Neural progenitor cell (in vitro differentiated cells): ENCODE measurements around the gene ABCC1. TPM values are rescaled to one million over a fixed set of nuclear protein-coding genes. Genes with fewer than 3 reads are reported as not detected.

Source experiments
- DNase-seq: peaks from one replicate; pipeline ENCODE4 v3.0.0-alpha.2; 2016; ENCODE audit warnings: low spot score
- H2AFZ ChIP-seq: fragments of 200-600 bp; sonication (generic); replicated peaks from 2 replicates; pipeline ENCODE4 v1.6.1; 2016; ENCODE audit warnings: antibody characterized with exemption
- H3F3A ChIP-seq: fragments of 200-600 bp; sonication (generic); 2 replicates; pipeline ENCODE4 v1.6.1; 2016; ENCODE audit warnings: antibody characterized with exemption, low read depth
- H3K27ac ChIP-seq: fragments of 200-600 bp; sonication (generic); 2 replicates; pipeline ENCODE4 v1.5.1; 2016; ENCODE audit warnings: mild to moderate bottlenecking
- H3K27me3 ChIP-seq: fragments of 200-600 bp; sonication (generic); 2 replicates; pipeline ENCODE4 v1.6.1; 2016; ENCODE audit warnings: mild to moderate bottlenecking, moderate library complexity
- H3K36me3 ChIP-seq: fragments of 200-600 bp; sonication (generic); 2 replicates; pipeline ENCODE4 v1.5.1; 2016
- H3K4me1 ChIP-seq: fragments of 200-600 bp; sonication (generic); 2 replicates; pipeline ENCODE4 v1.6.1; 2016; ENCODE audit warnings: mixed run types
- H3K4me2 ChIP-seq: fragments of 200-600 bp; sonication (generic); 2 replicates; pipeline ENCODE4 v1.6.1; 2016
- H3K4me3 ChIP-seq: fragments of 200-600 bp; sonication (generic); 2 replicates; pipeline ENCODE4 v1.5.1; 2016
- H3K79me2 ChIP-seq: fragments of 200-600 bp; sonication (generic); 2 replicates; pipeline ENCODE4 v1.6.1; 2016; ENCODE audit warnings: low read depth
- H3K9ac ChIP-seq: fragments of 200-600 bp; sonication (generic); 2 replicates; pipeline ENCODE4 v1.6.1; 2016
- H3K9me3 ChIP-seq: fragments of 200-600 bp; sonication (generic); 2 replicates; pipeline ENCODE4 v1.5.1; 2016; ENCODE audit warnings: low read depth
- H4K20me1 ChIP-seq: fragments of 200-600 bp; sonication (generic); 2 replicates; pipeline ENCODE4 v1.6.1; 2016; ENCODE audit warnings: low read depth
- H3K27ac Mint-ChIP-seq: 3 replicates; pipeline ENCODE4 v1.8.0; 2021; ENCODE audit warnings: mixed read lengths
- H3K27me3 Mint-ChIP-seq: 2 replicates; pipeline ENCODE4 v1.8.0; 2022; ENCODE audit warnings: low read depth, mild to moderate bottlenecking, inconsistent platforms, moderate library complexity, mixed read lengths; ENCODE audit not compliant: insufficient read depth
- H3K36me3 Mint-ChIP-seq: 3 replicates; pipeline ENCODE4 v1.8.0; 2021; ENCODE audit warnings: mixed read lengths
- H3K4me1 Mint-ChIP-seq: 3 replicates; pipeline ENCODE4 v1.8.0; 2021; ENCODE audit warnings: mixed read lengths
- H3K4me3 Mint-ChIP-seq: 3 replicates; pipeline ENCODE4 v1.8.0; 2021; ENCODE audit warnings: mild to moderate bottlenecking, moderate library complexity, mixed read lengths
- H3K9me3 Mint-ChIP-seq: 3 replicates; pipeline ENCODE4 v1.8.0; 2020; ENCODE audit warnings: mixed read lengths
- EZH2 ChIP-seq: fragments of 200-600 bp; sonication (generic); IDR thresholded peaks from 2 replicates; pipeline ENCODE4 v1.6.1; 2017; ENCODE audit warnings: antibody characterized with exemption, mild to moderate bottlenecking, moderate library complexity
- EZH2phosphoT487 ChIP-seq: fragments of 200-600 bp; sonication (generic); IDR thresholded peaks from 2 replicates; pipeline ENCODE4 v1.6.1; 2017; ENCODE audit warnings: antibody characterized with exemption
- total RNA-seq: library from RNA; depleted of rRNA; stranded (reverse); fragments of >200 nt; gene quantifications from 2 replicates; pipeline ENCODE4 v1.2.3, GENCODE V29; 2015; ENCODE audit warnings: low replicate concordance
- TF ChIP-seq, protein P1 (sequence below): fragments of 200-600 bp; sonication (generic); IDR thresholded peaks from 2 replicates; pipeline ENCODE4 v1.5.1; 2017; ENCODE audit warnings: antibody characterized with exemption, mild to moderate bottlenecking

Gene ABCC1
- total RNA-seq, 1 donor from 2014 or later: 17.5 TPM

GRCh38 chr16:15960124-15960971, 10.9 kb downstream of the ABCC1 start:
- no peak overlapping the region for H3K4me2 ChIP-seq
- Mint-ChIP-seq H3K9me3 (peaks cover 23% of the 10 kb centered on the region), H3K36me3 (peaks cover 17% of the 10 kb centered on the region), H3K4me3 (no peak overlapping the region), H3K4me1 (peaks cover 21% of the 10 kb centered on the region), H3K27me3 (peaks cover 11% of the 10 kb centered on the region), H3K27ac (no peak overlapping the region)
- no peak overlapping the region for H2AFZ ChIP-seq
- no peaks in the 10 kb centered on the region for H3K27me3 ChIP-seq
- no peaks in the 10 kb centered on the region for H3K9me3 ChIP-seq
- TF ChIP-seq, protein P1, sequence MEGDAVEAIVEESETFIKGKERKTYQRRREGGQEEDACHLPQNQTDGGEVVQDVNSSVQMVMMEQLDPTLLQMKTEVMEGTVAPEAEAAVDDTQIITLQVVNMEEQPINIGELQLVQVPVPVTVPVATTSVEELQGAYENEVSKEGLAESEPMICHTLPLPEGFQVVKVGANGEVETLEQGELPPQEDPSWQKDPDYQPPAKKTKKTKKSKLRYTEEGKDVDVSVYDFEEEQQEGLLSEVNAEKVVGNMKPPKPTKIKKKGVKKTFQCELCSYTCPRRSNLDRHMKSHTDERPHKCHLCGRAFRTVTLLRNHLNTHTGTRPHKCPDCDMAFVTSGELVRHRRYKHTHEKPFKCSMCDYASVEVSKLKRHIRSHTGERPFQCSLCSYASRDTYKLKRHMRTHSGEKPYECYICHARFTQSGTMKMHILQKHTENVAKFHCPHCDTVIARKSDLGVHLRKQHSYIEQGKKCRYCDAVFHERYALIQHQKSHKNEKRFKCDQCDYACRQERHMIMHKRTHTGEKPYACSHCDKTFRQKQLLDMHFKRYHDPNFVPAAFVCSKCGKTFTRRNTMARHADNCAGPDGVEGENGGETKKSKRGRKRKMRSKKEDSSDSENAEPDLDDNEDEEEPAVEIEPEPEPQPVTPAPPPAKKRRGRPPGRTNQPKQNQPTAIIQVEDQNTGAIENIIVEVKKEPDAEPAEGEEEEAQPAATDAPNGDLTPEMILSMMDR: no peak
- TF ChIP-seq EZH2: no peak
- no peak for TF ChIP-seq EZH2phosphoT487
- H3K9ac ChIP-seq: no peak overlapping the region
- no peaks in the 10 kb centered on the region for H3K36me3 ChIP-seq
- no peak overlapping the region for H3K4me3 ChIP-seq
- H3K27ac ChIP-seq: no peak overlapping the region
- peaks cover 29% of the 10 kb centered on the region for H3F3A ChIP-seq
- peaks cover 97% of the 10 kb centered on the region for H3K79me2 ChIP-seq
- peaks cover 68% of the 10 kb centered on the region for H4K20me1 ChIP-seq
- no peak for DNase-seq
- peaks cover 16% of the 10 kb centered on the region for H3K4me1 ChIP-seq

- no peak overlapping the region for H2AFZ ChIP-seq
- Mint-ChIP-seq H3K9me3 (peaks cover 23% of the 10 kb centered on the region), H3K27ac (no peak overlapping the region), H3K27me3 (peaks cover 11% of the 10 kb centered on the region), H3K36me3 (peaks cover 17% of the 10 kb centered on the region), H3K4me3 (no peak overlapping the region), H3K4me1 (peaks cover 28% of the 10 kb centered on the region)
- no peak overlapping the region for H3K9ac ChIP-seq
- peaks cover 33% of the 10 kb centered on the region for H3F3A ChIP-seq
- H3K27ac ChIP-seq: no peak overlapping the region
- no peak overlapping the region for H3K4me3 ChIP-seq
- TF ChIP-seq, protein P1: no peak
- TF ChIP-seq EZH2: no peak
- TF ChIP-seq EZH2phosphoT487: no peak
- peaks cover 68% of the 10 kb centered on the region for H4K20me1 ChIP-seq
- H3K27me3 ChIP-seq: no peaks in the 10 kb centered on the region
- H3K9me3 ChIP-seq: no peaks in the 10 kb centered on the region
- no peaks in the 10 kb centered on the region for H3K36me3 ChIP-seq
- H3K4me2 ChIP-seq: no peak overlapping the region
- peaks cover 23% of the 10 kb centered on the region for H3K4me1 ChIP-seq
- peaks cover 97% of the 10 kb centered on the region for H3K79me2 ChIP-seq
- DNase-seq: no peak
Observed at GRCh38 chr16:15961060-15961511, 11.7 kb downstream of the ABCC1 start.

- Histone ChIP-seq H3K27ac (no peak overlapping the region), H3K27me3 (no peaks in the 10 kb centered on the region), H2AFZ (no peak overlapping the region), H3K79me2 (peaks cover 97% of the 10 kb centered on the region), H3K4me1 (peaks cover 23% of the 10 kb centered on the region), H4K20me1 (peaks cover 69% of the 10 kb centered on the region), H3K4me2 (no peak overlapping the region), H3K9me3 (no peaks in the 10 kb centered on the region), H3K4me3 (no peak overlapping the region), H3K9ac (no peak overlapping the region), H3K36me3 (no peaks in the 10 kb centered on the region), H3F3A (peaks cover 33% of the 10 kb centered on the region)
- no peak overlapping the region for H3K4me3 Mint-ChIP-seq
- H3K27ac Mint-ChIP-seq: no peak overlapping the region
- no peak for DNase-seq
- peaks cover 26% of the 10 kb centered on the region for H3K4me1 Mint-ChIP-seq
- no peak for TF ChIP-seq EZH2phosphoT487
- peaks cover 16% of the 10 kb centered on the region for H3K36me3 Mint-ChIP-seq
- peaks cover 11% of the 10 kb centered on the region for H3K27me3 Mint-ChIP-seq
- peaks cover 23% of the 10 kb centered on the region for H3K9me3 Mint-ChIP-seq
Observed at GRCh38 chr16:15961571-15962090, 12.2 kb downstream of the ABCC1 start.
